IgD-negative memory B cell (primary cell): ENCODE results near the gene TGIF2. TPM values are rescaled to one million over a fixed set of nuclear protein-coding genes. Genes with fewer than 3 reads are reported as not detected.

Experiments used
- H3K27ac Mint-ChIP-seq, 3 donors: one replicate each; pipeline ENCODE4 v1.8.0; 2020 to 2022; ENCODE audit warnings: mild to moderate bottlenecking in 3 of 3, mixed read lengths in 3 of 3, moderate library complexity in 1 of 3
- H3K27me3 Mint-ChIP-seq: one replicate; pipeline ENCODE4 v1.8.0; 2021; ENCODE audit warnings: mixed read lengths
- H3K36me3 Mint-ChIP-seq: one replicate; pipeline ENCODE4 v1.8.0; 2020; ENCODE audit warnings: mild to moderate bottlenecking, mixed read lengths
- H3K4me1 Mint-ChIP-seq, 3 donors: one replicate each; pipeline ENCODE4 v1.8.0; 2020 to 2022; ENCODE audit warnings: mixed read lengths in 3 of 3, mild to moderate bottlenecking in 1 of 3
- H3K4me3 Mint-ChIP-seq, 4 donors: one replicate each; pipeline ENCODE4 v1.8.0; 2020 to 2022; ENCODE audit warnings: mild to moderate bottlenecking in 4 of 4, mixed read lengths in 4 of 4, moderate library complexity in 3 of 4
- H3K9me3 Mint-ChIP-seq, 3 donors: one replicate each; pipeline ENCODE4 v1.8.0; 2020 to 2021; ENCODE audit warnings: mixed read lengths in 3 of 3, mild to moderate bottlenecking in 1 of 3
- polyA plus RNA-seq: library from polyadenylated mRNA; unstranded; fragments of 300-500 nt; fragmentation: Illumina TruSeq; gene quantifications from one replicate; pipeline ENCODE4 v1.2.3, GENCODE V29; 2021

Gene TGIF2
- 36.3 TPM for polyA plus RNA-seq

DNA sequence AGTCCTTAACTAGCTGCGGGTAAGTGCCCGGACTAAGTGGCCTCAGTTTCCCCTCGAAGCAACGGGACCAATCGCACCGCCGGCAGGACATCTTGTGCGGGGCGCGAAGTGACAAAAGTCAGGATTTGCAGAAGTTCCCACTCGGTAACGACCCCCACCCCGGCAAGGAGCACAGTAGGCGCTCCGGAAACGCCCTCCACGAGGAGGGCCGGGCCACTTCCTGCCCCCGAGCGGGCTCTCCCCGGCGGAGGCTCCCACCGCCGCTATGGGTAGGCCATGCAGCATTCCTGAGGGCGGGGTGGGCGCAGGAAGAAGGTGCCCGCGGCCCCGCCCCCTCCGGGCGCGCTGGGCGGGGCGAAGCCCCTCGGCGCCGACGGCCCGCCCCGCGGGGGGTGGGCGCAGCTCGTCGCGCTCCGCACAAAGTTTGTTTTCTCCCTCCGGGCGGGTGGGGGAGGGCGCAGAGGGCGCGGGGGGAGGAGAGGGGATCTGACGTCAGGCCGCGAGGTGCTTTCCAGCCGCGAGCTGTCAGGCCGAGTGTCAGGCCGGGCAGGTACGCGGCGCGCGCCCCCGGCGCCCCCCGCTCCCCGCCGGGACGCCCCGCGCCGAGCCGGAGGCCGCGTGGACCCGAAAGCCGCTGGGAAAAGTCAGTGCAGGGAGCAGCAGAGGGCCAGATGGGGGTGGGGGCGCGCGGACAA, at the start of gene TGIF2:
Gene TGIF2, plus strand, starts transcription at position 495 of the 695 bp plus-strand sequence. CDS start 5,178 bp downstream, outside the sequence.
- Mint-ChIP-seq H3K27ac (peak within 1 kb of the TSS; percentile 97 to 100 (median 99)), H3K4me1 (peaks cover 17 to 30% (median 28%) of the 10 kb centered on the region in 3 donors), H3K9me3 (no peaks in the 10 kb centered on the region), H3K36me3 (peaks cover 4% of the 10 kb centered on the region), H3K27me3 (no peaks in the 10 kb centered on the region), H3K4me3 (peak within 1 kb of the TSS; percentile 95 to 97 (median 96))

DNA sequence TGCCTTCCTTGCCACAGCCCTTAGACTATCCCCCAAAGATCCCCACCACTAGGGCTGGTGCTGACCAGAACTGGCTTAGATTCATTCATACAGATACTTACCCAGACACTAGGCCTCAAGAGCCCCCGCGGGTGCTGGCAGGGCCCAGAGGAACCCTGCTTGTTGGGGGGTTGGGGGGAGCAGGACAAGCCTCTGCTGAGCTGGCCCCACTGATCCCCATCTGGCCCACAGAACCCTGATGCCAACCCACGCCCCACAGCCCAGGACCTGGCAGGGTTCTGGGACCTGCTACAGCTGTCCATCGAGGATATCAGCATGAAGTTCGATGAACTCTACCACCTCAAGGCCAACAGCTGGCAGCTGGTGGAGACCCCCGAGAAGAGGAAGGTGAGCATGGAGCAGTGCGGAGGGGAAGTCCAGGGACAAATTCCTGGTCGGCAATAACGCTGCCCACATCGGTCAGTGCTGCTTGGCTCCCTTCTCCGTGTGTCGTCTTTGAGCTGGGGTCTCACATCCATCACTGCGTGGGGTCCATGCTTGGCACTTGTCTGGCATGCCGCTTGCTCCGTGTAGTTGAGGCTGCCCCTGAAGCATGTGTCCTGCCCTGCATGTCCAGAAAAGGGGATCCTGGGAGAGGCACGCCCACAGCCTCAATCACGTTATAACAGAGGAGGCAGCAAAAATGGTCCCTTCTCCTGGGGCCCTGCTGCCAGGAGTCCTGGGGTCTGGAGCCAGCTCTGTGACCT, 47.6 kb upstream of the TGIF2 start:
- Mint-ChIP-seq H3K4me1 (peaks cover 0 to 4% (median 0%) of the 10 kb centered on the region in 3 donors), H3K36me3 (no peaks in the 10 kb centered on the region), H3K9me3 (no peaks in the 10 kb centered on the region), H3K27ac (no peak overlapping the region), H3K27me3 (no peaks in the 10 kb centered on the region), H3K4me3 (no peak overlapping the region)

DNA sequence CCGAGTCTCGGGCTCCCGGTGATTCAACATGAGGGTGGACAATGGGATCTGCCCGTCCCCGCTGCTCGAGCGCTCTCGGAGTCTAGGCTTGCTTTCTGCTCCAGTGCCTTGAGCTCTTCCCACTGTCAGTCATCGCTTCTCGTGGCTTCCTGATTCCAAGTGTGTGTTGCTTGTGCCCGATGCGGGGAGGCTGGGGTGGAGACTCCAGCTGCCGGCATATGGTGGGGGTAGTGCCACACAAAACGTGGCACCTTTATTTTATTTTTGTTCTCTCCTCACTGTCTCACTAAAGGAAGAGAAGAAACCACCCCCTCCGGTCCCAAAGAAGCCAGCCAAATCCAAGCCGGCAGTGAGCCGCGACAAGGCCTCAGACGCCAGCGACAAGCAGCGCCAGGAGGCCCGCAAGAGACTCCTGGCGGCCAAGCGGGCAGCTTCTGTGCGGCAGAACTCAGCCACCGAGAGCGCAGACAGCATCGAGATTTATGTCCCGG, 46.8 kb upstream of the TGIF2 start:
- no peaks in the 10 kb centered on the region for H3K27me3 Mint-ChIP-seq
- H3K27ac Mint-ChIP-seq: no peak overlapping the region
- no peaks in the 10 kb centered on the region for H3K9me3 Mint-ChIP-seq
- H3K36me3 Mint-ChIP-seq: no peaks in the 10 kb centered on the region
- H3K4me3 Mint-ChIP-seq: no peak overlapping the region
- peaks cover 0 to 4% (median 0%) of the 10 kb centered on the region in 3 donors for H3K4me1 Mint-ChIP-seq

DNA sequence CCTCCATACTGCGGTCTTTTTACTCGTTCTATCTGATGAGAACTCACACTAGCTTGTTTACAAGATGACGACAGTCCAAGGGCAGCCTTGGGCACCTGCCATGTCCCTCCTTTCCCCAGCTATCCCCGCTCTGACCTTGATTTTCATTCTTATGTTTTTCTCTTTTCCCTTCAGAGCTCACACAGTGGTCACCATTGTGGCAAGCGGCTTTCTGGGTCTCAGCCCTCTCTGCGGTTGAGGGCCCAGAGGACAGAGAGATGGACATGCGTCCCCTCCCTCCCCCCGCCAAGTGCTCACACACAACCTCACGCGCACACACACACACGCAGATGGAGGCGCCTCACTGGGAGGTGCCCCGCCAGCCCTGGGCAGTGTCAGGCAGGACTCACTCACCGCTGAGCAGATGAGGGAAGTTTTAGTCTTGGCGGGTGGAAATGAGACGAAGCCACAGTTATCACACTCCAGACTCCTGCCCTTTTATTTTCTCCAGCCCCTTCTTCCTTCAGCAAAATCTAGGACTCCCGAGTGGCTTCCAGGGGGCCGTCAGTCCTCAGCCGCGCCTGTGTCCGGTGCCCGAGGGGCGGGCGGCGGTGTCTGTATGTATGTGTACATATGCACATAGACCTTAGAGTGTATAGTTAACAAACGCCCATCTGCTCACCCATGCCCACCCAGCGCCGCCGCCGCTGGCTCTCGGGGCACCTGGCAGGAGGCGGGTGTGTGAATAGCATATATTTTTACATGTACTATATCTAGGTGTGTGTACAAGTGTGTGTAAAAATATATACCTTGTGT, 45.9 kb upstream of the TGIF2 start:
- Mint-ChIP-seq H3K9me3 (no peaks in the 10 kb centered on the region), H3K4me1 (no peaks in the 10 kb centered on the region), H3K36me3 (no peaks in the 10 kb centered on the region), H3K27me3 (no peaks in the 10 kb centered on the region), H3K27ac (no peak overlapping the region), H3K4me3 (no peak overlapping the region)

DNA sequence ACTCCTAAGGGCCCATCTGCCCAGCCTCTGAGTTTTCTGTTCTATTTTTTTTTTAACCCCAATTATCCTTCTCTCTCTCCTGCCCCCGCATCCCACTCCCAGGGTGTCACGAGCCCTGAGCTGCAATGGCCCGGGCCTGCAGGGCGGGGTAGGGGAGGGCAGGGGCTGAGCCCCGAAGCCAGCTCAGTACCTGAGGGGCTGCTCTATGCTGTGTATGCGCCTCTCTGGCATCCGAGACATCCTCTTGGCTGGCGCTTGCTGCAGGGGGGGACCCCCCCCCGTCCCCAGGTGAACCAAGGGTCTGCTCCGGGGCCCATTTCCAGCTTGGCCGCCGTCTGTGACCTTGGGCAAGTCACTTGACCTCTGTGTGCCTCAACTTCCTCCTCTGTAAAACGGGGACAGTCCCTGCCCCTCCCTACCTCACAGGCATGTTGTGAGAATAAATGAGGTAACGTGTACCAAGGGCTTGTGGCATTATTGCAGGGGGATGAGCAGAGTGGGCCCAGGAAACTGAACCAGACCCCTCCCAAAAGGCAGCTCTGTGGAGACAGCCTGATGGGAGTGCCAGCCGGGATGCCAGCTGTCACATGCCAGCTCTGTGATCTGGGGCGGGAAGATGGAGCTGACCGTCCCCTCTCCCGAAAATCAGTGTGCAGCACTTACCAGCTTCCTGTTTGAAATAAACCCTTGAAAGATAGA, 45.1 kb upstream of the TGIF2 start:
- no peaks in the 10 kb centered on the region for H3K27me3 Mint-ChIP-seq
- H3K4me1 Mint-ChIP-seq: peaks cover 0 to 2% (median 0%) of the 10 kb centered on the region in 3 donors
- no peaks in the 10 kb centered on the region for H3K36me3 Mint-ChIP-seq
- H3K4me3 Mint-ChIP-seq: no peak overlapping the region
- H3K27ac Mint-ChIP-seq: no peak overlapping the region
- no peaks in the 10 kb centered on the region for H3K9me3 Mint-ChIP-seq

DNA sequence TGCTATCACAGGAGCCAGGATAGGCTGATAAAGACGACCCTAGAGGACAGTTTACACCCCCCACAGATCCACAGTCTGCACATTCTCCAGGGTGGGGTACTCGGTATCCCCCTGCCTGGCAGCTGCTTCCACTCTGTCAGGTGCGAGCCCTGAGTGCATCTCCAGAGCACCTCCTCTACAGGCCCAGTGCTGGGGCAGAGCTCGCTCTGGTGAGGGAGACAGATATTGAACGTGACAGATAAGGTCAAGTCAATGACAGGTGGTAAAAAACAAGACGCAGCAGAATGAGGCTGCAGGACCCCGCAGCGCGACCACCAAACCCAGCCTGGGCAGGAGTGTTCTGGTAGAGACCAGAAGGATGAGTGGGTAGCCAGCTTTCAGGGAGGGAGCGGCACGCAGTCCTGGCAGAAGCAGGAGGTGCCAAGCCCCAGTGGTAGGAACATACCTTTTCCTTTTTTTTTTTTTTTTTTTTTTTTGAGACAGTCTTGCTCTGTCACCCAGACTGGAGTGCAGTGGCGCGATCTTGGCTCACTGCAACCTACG, 44.5 kb upstream of the TGIF2 start:
- H3K4me1 Mint-ChIP-seq: peaks cover 0 to 2% (median 0%) of the 10 kb centered on the region in 3 donors
- H3K9me3 Mint-ChIP-seq: no peaks in the 10 kb centered on the region
- no peak overlapping the region for H3K4me3 Mint-ChIP-seq
- no peaks in the 10 kb centered on the region for H3K27me3 Mint-ChIP-seq
- no peaks in the 10 kb centered on the region for H3K36me3 Mint-ChIP-seq
- H3K27ac Mint-ChIP-seq: no peak overlapping the region

DNA sequence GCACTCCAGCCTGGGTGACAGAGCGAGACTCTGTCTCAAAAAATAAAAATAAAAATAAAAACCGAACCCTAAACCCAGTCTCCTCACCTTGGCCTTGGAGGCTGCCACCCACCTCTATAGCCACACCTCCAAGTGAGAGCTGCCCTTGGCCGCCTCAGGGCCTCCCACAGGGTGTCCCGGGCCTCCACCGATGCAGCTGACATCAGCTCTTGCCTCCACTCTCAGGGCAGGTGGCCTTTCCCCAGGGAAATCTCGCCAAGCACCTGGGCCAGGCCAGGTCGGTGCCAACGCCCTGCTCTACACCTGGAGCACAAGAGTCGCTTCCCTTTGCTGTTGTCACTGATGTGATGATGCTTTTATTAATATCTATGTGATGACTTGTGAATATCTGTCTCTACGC, 41.0 kb upstream of the TGIF2 start:
- Mint-ChIP-seq H3K36me3 (no peaks in the 10 kb centered on the region), H3K4me3 (no peak overlapping the region), H3K27me3 (no peaks in the 10 kb centered on the region), H3K9me3 (no peaks in the 10 kb centered on the region), H3K27ac (no peak overlapping the region), H3K4me1 (peaks cover 0 to 3% (median 2%) of the 10 kb centered on the region in 3 donors)

DNA sequence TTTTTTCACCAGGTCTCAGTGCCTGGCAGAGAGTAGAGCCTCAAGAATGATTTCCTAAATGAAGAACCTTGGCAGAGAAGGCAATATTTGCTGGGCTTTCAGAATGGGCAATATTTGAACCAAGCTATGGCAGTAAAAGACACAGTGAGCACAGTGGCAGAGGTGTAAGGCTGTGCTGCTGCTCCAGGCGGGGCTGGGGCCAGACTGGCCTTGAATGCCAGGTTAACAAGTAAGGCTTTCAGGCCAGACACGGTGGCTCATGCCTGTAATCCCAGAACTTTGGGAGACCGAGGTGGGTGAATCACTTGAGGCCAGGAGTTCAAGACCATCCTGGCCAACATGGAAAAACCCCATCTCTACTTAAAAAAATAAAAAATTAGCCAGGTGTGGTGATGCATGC, 40.6 kb upstream of the TGIF2 start:
- Mint-ChIP-seq H3K4me3 (no peak overlapping the region), H3K9me3 (no peaks in the 10 kb centered on the region), H3K27me3 (no peaks in the 10 kb centered on the region), H3K36me3 (no peaks in the 10 kb centered on the region), H3K4me1 (peaks cover 0 to 3% (median 2%) of the 10 kb centered on the region in 3 donors), H3K27ac (no peak overlapping the region)

DNA sequence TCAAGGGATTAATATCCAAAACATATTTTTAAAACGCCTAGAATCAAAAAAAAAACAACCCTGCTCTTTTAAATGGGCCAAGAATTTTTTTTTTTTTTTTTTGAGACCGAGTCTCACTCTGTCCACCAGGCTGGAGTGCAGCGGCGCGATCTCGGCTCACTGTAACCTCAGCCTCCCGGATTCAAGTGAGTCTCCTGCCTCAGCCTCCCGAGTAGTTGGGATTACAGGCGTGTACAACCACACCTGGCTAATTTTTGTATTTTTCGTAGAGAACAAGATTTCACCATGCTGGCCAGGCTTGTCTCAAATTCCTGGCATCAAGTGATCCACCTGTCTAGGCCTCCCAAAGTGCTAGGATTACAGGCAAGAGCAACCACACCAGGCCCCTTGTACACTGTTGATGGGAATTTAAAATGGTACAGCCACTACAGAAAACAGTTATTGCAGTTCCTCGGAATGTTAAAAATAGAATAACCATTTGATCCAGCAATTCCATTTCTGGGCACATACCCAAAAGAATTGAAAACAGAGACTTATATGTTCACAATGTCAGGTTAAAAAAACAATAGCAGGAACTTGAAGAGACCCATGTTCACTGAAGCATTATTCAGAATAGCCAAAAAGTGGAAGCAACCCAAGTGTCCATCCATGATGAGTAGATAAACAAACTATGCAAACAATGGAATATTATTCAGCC, 35.2 kb upstream of the TGIF2 start:
- Mint-ChIP-seq H3K36me3 (no peaks in the 10 kb centered on the region), H3K27ac (peak overlapping the region in 1 of 3 donors; percentile 78), H3K9me3 (no peaks in the 10 kb centered on the region), H3K4me1 (peaks cover 0 to 3% (median 0%) of the 10 kb centered on the region in 3 donors), H3K4me3 (no peak overlapping the region), H3K27me3 (no peaks in the 10 kb centered on the region)

DNA sequence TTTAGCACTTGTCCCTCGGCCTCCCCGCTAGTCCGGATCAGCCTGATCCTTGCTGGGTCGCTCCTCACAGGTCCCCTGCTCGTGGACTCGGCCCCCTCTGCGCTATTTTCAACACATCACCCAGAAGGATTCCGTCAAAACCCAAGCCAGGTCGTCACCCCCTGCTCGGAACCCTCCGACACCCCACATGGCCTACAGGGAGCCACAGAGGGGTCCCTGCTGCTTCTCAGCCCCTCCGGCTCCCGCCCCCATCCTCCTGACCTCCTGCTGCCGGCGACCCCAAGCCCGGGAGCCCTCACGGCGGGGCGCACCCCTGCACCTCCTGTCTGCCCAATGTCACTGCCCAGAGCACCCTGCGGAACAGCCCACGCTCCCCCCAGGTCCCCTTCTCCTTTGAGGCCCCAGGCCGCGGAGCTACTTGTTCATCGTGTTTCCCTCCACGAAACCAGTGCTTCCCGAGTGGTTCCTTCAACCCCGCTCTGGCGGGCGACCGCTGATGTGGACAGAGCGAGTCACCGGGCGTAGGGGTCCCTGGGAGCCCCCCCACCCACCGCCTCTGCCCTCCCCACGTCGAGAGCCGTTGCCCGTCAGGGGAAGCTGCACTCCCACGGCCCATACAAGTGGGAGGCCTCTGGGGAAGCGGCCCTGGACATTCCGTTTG, 32.7 kb upstream of the TGIF2 start:
- Mint-ChIP-seq H3K4me3 (peak overlapping the region in 3 of 4 donors; percentile 43 to 57 (median 45)), H3K36me3 (no peaks in the 10 kb centered on the region), H3K4me1 (peaks cover 0 to 3% (median 0%) of the 10 kb centered on the region in 3 donors), H3K27ac (peak overlapping the region in 1 of 3 donors; percentile 13), H3K9me3 (no peaks in the 10 kb centered on the region), H3K27me3 (no peaks in the 10 kb centered on the region)

DNA sequence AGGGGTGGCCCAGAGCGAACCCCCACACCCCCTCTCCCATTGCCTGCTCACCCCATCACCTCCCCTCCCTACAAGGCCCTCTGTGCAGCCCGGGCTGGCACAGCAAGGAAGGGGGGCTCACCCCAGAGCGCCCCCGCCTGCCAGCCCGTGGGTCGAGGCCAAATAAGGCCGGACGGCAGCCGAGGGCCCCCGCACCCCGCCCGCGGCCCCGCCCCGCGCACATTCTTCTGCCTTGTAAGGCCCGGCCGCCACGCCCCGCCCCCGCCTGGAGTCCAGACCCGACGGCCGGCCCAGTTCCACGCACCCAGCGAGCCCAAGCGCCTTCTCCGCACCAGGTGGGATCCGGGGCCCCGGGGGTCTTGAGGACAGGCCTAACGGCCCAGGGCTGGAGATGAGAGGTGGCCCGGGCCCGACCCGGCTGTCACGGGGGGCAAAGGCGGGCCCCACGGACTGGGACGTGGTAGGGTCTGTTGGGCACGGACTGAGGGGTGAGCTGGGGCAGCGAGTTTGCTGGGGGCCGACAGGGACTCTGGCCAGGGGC, 32.1 kb upstream of the TGIF2 start, which contains the start of gene MYL9:
Gene MYL9, plus strand, starts transcription at position 293 of the 541 bp plus-strand sequence. CDS start 3,366 bp downstream, outside the sequence.
- Mint-ChIP-seq H3K36me3 (no peaks in the 10 kb centered on the region), H3K9me3 (no peaks in the 10 kb centered on the region), H3K27me3 (no peaks in the 10 kb centered on the region), H3K4me1 (peaks cover 0 to 3% (median 1%) of the 10 kb centered on the region in 3 donors), H3K27ac (peak within 1 kb of the TSS in 1 of 3 donors; percentile 39), H3K4me3 (peak within 1 kb of the TSS in 3 of 4 donors; percentile 43 to 57 (median 45))

DNA sequence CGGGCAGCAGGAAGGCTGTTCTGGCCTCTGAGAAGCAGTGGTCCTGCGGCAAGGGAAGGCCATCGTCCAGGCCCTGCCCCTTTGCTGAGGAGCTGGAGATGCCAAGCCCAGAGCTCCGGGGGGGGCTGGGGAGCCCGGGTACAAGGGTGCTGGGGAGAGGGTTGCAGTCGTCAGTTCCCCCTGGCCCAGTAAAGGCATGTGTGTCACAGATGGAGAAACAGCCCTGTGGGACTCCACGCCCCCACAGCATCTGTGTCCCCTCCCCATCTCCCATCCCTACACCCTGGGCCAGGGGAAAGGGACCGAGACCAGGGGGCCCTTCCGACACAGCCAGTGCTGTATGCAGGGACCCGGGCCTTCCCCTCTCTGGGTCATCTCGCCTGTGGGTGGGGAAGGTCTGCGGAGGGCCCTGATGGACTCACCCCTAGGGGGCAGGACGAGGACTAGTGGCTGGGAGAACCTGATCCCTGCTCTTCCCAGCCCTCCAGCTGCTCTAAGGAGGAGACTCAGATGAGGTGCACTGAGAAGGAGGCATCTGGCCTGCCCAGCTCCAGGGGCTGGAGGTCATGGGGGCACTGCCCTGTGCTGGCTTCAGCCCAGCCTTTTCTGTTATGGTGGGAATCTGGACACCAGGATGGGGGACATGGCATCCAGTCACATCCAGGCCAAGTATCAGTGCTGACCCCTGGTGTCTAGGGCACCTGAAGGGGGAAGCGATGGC, 31.5 kb upstream of the TGIF2 start:
- H3K9me3 Mint-ChIP-seq: no peaks in the 10 kb centered on the region
- H3K4me3 Mint-ChIP-seq: peak overlapping the region in 3 of 4 donors; percentile 3 to 39 (median 38)
- no peaks in the 10 kb centered on the region for H3K36me3 Mint-ChIP-seq
- H3K4me1 Mint-ChIP-seq: peaks cover 0 to 2% (median 1%) of the 10 kb centered on the region in 3 donors
- no peaks in the 10 kb centered on the region for H3K27me3 Mint-ChIP-seq
- peak overlapping the region in 1 of 3 donors; percentile 39 for H3K27ac Mint-ChIP-seq
